Liver (tissue), 3 donors: ENCODE data around the gene IFIT1B.

ENCODE experiments used
- CTCF ChIP-seq: fragments of 150-350 bp; IDR thresholded peaks from 2 replicates; pipeline ENCODE4 v1.5.1; 2017; ENCODE audit warnings: improper control_type of control experiment, low read depth, low read length; ENCODE audit not compliant: missing input control
- GABPA ChIP-seq, 2 donors: IDR thresholded peaks in 1 of 2; conservative IDR thresholded peaks in 1 of 2; 2 replicates each; pipeline ENCODE4 v1.6.1; 2016; ENCODE audit warnings: antibody characterized with exemption in 2 of 2, mild to moderate bottlenecking in 1 of 2, moderate library complexity in 1 of 2
- JUND ChIP-seq, 2 donors: IDR thresholded peaks; 2 replicates each; pipeline ENCODE4 v1.6.1; 2016; ENCODE audit warnings: antibody characterized with exemption in 2 of 2
- MAX ChIP-seq: IDR thresholded peaks from 2 replicates; pipeline ENCODE4 v1.6.1; 2016; ENCODE audit warnings: antibody characterized with exemption
- SP1 ChIP-seq: IDR thresholded peaks from 2 replicates; pipeline ENCODE4 v1.6.1; 2018; ENCODE audit warnings: antibody characterized with exemption, mild to moderate bottlenecking
- TAF1 ChIP-seq: conservative IDR thresholded peaks from 2 replicates; pipeline ENCODE4 v1.6.1; 2016; ENCODE audit warnings: antibody characterized with exemption, mild to moderate bottlenecking
- TF ChIP-seq, protein P1 (sequence below): IDR thresholded peaks from 2 replicates; pipeline ENCODE4 v1.6.1; 2016; ENCODE audit warnings: antibody characterized with exemption, mild to moderate bottlenecking
- donor health status: healthy.
- donor health status: healthy.

GRCh38 chr10:89421018-89421476 is 43.2 kb downstream of the IFIT1B start:
- no peak for TF ChIP-seq SP1
- no peak for TF ChIP-seq CTCF
- no peak for TF ChIP-seq MAX
- no peak for TF ChIP-seq TAF1
- TF ChIP-seq, protein P1, sequence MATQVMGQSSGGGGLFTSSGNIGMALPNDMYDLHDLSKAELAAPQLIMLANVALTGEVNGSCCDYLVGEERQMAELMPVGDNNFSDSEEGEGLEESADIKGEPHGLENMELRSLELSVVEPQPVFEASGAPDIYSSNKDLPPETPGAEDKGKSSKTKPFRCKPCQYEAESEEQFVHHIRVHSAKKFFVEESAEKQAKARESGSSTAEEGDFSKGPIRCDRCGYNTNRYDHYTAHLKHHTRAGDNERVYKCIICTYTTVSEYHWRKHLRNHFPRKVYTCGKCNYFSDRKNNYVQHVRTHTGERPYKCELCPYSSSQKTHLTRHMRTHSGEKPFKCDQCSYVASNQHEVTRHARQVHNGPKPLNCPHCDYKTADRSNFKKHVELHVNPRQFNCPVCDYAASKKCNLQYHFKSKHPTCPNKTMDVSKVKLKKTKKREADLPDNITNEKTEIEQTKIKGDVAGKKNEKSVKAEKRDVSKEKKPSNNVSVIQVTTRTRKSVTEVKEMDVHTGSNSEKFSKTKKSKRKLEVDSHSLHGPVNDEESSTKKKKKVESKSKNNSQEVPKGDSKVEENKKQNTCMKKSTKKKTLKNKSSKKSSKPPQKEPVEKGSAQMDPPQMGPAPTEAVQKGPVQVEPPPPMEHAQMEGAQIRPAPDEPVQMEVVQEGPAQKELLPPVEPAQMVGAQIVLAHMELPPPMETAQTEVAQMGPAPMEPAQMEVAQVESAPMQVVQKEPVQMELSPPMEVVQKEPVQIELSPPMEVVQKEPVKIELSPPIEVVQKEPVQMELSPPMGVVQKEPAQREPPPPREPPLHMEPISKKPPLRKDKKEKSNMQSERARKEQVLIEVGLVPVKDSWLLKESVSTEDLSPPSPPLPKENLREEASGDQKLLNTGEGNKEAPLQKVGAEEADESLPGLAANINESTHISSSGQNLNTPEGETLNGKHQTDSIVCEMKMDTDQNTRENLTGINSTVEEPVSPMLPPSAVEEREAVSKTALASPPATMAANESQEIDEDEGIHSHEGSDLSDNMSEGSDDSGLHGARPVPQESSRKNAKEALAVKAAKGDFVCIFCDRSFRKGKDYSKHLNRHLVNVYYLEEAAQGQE = no peak
- no peak for TF ChIP-seq GABPA (IDR thresholded peaks at IDR 0.05 in 1 of 2, conservative IDR thresholded peaks at IDR 0.05 in 1 of 2)
- no peak for TF ChIP-seq JUND (IDR thresholded peaks at IDR 0.05)
